OCI-LY3 (cell line): Measurements from ENCODE around the gene MYH6.
A peak's percentile ranks its signal among the peaks of the same experiment; 100 is the strongest.
"Not testable (repeated sequence)": the region's sequence is repeated elsewhere in the genome, so short reads cannot be mapped to it uniquely, and the experiment has no call there.

ENCODE experiments used
- H2AFZ ChIP-seq: fragments of 200-600, 300-600 bp; shearing (Covaris generic); 2 replicates; pipeline ENCODE4 v1.6.0; 2014; ENCODE audit warnings: antibody characterized with exemption, low read depth, low read length
- H3K27ac ChIP-seq: fragments of 200-600, 300-600 bp; sonication (generic); 2 replicates; pipeline ENCODE4 v1.5.1; 2014; ENCODE audit warnings: mild to moderate bottlenecking, low read length, moderate library complexity, mixed read lengths
- H3K27me3 ChIP-seq: fragments of 200-600, 300-600 bp; sonication (generic); 2 replicates; pipeline ENCODE4 v1.6.1; 2014; ENCODE audit warnings: low read depth, low read length, mixed read lengths
- H3K36me3 ChIP-seq: fragments of 200-600, 300-600 bp; sonication (generic); replicated peaks from 2 replicates; pipeline ENCODE3; 2014; ENCODE audit warnings: low read depth, low read length, mixed read lengths
- H3K4me1 ChIP-seq: fragments of 300-600, 200-600 bp; sonication (generic); 2 replicates; pipeline ENCODE4 v1.6.1; 2014; ENCODE audit warnings: low read length, mixed read lengths
- H3K4me2 ChIP-seq: fragments of 200-600, 300-600 bp; sonication (generic); 2 replicates; pipeline ENCODE4 v1.6.1; 2014; ENCODE audit warnings: low read length, mixed read lengths
- H3K4me3 ChIP-seq: fragments of 300-600, 200-600 bp; sonication (generic); 2 replicates; pipeline ENCODE4 v1.5.1; 2014; ENCODE audit warnings: antibody characterized with exemption, mild to moderate bottlenecking, low read length, moderate library complexity
- H3K79me2 ChIP-seq: fragments of 300-600, 200-600 bp; shearing (Covaris generic); 2 replicates; pipeline ENCODE4 v1.6.1; 2014; ENCODE audit warnings: mild to moderate bottlenecking, low read length, mixed read lengths
- H3K9ac ChIP-seq: fragments of 300-600, 200-600 bp; shearing (Covaris generic); 2 replicates; pipeline ENCODE4 v1.6.0; 2014; ENCODE audit warnings: mild to moderate bottlenecking, low read length, moderate library complexity
- H3K9me3 ChIP-seq: fragments of 200-600, 300-600 bp; shearing (Covaris generic); 2 replicates; pipeline ENCODE4 v1.6.1; 2014; ENCODE audit warnings: low read length, mixed read lengths; ENCODE audit not compliant: insufficient read depth
- H4K20me1 ChIP-seq: fragments of 200-600, 300-600 bp; sonication (generic); 2 replicates; pipeline ENCODE4 v1.6.1; 2016; ENCODE audit warnings: low read length, mixed read lengths; ENCODE audit not compliant: insufficient read depth
- EZH2phosphoT487 ChIP-seq: fragments of 200-600 bp; shearing (Covaris generic); IDR thresholded peaks from 2 replicates; pipeline ENCODE4 v1.6.1; 2018; ENCODE audit warnings: antibody characterized with exemption, mixed run types, low read depth
- TF ChIP-seq, protein P1 (sequence below): fragments of 200-600, 300-600 bp; sonication (generic); IDR thresholded peaks from 2 replicates; pipeline ENCODE4 v1.5.1; 2014; ENCODE audit warnings: antibody characterized with exemption, low read length, low read depth

MYH6 gene

DNA sequence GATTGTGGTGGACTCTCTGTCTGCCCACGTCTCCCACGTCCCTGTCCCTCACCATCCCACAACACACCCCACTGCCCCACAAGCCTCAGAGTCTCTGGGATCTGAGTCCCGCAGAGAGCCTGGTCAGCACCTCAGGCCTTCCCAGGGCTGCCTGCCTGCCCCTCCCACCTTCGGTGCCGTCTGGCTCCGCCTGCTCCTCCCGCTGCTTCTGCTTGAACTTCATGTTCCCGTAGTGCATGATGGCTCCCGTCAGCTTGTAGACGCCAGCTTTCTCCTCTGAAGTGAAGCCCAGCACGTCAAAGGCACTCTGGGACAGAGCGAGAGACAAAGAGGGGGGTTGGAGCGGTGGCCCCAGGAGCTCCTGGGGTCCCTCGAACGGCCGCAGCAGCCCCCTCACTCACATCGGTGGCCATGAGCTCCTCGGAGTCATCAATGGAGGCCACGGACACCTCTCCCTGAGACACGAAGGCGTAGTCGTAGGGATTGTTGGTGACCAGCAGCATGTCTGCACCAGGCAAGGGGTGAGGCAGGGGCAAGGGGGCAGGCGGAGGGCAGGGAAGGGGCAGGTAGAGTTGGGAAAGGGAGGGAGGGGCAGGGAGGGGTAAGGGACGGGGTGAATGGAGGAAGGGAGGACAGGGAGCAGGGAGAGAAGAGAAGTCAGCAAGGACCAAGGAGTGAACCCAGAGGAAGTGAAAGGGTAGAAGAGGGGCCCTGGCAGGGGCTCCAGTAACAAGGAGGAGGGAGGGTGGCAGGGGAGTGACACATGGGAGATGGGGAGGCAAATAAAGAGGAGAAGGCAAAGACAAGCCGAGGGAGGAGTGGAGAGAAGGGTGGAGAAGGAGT, 5.6 kb downstream of the MYH6 start:
- Histone ChIP-seq H4K20me1 (no peaks in the 10 kb centered on the region), H3K9me3 (no peaks in the 10 kb centered on the region), H2AFZ (peak overlapping the region; percentile 46; the same call in 1 of the 2 replicates), H3K36me3 (no peaks in the 10 kb centered on the region), H3K4me2 (peak overlapping the region; percentile 72), H3K27ac (no peak overlapping the region), H3K4me1 (peaks cover 37% of the 10 kb centered on the region), H3K79me2 (no peaks in the 10 kb centered on the region), H3K27me3 (no peaks in the 10 kb centered on the region; the same call in 1 of the 2 replicates), H3K4me3 (peak overlapping the region; percentile 56), H3K9ac (peak overlapping the region; percentile 16; the same call in 1 of the 2 replicates)
- TF ChIP-seq, protein P1, sequence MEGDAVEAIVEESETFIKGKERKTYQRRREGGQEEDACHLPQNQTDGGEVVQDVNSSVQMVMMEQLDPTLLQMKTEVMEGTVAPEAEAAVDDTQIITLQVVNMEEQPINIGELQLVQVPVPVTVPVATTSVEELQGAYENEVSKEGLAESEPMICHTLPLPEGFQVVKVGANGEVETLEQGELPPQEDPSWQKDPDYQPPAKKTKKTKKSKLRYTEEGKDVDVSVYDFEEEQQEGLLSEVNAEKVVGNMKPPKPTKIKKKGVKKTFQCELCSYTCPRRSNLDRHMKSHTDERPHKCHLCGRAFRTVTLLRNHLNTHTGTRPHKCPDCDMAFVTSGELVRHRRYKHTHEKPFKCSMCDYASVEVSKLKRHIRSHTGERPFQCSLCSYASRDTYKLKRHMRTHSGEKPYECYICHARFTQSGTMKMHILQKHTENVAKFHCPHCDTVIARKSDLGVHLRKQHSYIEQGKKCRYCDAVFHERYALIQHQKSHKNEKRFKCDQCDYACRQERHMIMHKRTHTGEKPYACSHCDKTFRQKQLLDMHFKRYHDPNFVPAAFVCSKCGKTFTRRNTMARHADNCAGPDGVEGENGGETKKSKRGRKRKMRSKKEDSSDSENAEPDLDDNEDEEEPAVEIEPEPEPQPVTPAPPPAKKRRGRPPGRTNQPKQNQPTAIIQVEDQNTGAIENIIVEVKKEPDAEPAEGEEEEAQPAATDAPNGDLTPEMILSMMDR, result no peak
- TF ChIP-seq EZH2phosphoT487, result no peak

DNA sequence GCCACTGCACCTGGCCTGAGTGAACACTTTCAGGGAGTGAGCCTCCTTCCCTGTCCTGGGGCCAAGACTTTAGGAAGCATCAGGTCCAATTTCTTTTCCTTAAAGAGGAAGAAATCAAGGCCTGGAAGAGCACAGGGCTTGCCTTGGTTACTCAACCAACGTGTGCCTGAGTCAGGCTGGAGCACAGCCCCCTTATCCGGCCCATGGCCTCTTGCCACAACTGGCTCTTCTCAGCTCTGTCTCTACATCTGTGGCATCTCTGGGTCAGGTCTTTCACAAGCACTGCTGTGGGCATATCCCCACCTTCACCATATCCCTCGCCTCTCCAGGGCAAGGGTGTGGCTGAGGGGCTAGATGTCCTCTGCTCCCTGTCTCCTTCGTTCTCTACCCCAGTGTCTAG, 6.8 kb downstream of the MYH6 start:
- no peaks in the 10 kb centered on the region for H3K79me2 ChIP-seq
- no peaks in the 10 kb centered on the region for H3K9me3 ChIP-seq
- no peak overlapping the region for H3K4me2 ChIP-seq
- TF ChIP-seq EZH2phosphoT487, result no peak
- TF ChIP-seq, protein P1, result no peak
- H2AFZ ChIP-seq, result no peak overlapping the region
- H3K27ac ChIP-seq, result no peak overlapping the region
- H3K4me3 ChIP-seq, result no peak overlapping the region
- no peak overlapping the region for H3K9ac ChIP-seq
- no peaks in the 10 kb centered on the region for H4K20me1 ChIP-seq
- H3K36me3 ChIP-seq, result no peaks in the 10 kb centered on the region
- peaks cover 31% of the 10 kb centered on the region for H3K4me1 ChIP-seq
- no peaks in the 10 kb centered on the region for H3K27me3 ChIP-seq

DNA sequence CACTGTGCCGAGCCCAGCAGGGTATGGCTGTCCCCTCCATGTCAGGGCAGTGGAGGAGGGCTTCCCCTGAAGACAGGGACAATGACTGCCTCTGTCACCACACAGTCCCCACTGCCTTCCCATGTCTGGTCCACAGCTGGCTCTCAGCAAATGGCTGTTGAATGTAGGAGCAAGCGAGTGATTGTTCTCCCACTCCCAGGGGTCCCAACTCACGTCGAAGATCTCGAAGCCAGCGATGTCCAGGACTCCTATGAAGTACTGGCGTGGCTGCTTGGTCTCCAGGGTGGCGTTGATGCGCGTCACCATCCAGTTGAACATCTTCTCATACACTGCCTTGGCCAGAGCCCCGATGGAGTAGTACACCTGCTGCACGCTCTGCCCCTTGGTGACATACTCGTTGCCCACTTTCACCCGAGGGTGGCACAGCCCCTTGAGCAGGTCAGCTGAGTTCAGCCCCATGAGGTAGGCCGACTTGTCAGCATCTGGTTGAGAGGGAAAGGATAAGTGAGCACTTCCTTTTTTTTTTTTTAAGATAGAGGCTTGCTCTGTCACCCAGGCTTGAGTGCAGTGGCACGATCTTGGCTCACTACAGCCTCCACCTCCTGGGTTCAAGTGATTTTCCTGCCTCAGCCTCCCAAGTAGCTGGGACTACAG, 7.5 kb downstream of the MYH6 start:
- H3K4me1 ChIP-seq, result peaks cover 25% of the 10 kb centered on the region
- H3K4me3 ChIP-seq, H3K27me3 ChIP-seq, H2AFZ ChIP-seq, H3K9ac ChIP-seq, H3K36me3 ChIP-seq, H3K4me2 ChIP-seq, H3K9me3 ChIP-seq, H4K20me1 ChIP-seq, H3K79me2 ChIP-seq, H3K27ac ChIP-seq: not testable (repeated sequence)

DNA sequence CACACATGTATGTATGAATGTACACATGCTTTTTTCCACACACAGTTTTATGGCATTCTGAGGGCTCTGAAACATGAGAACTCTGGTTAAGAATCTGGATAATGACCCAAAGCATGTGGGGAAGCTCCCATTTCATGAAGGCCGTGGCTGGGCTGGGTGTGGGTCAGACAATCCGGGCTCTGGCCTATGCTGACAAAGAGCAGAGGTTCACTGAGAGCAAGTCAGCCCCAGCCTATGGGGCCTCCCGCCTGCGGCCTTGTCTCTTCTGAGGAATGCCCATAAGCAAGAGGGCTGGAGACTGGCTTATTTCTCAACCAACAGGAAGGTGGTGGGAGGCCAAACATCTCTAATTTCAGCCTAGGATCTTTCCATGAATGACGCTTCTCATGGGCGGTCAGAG, 8.5 kb downstream of the MYH6 start:
- no peak overlapping the region for H3K9ac ChIP-seq

More for the DNA sequence above, 8.5 kb downstream of the MYH6 start:
- no peaks in the 10 kb centered on the region for H3K79me2 ChIP-seq
- H3K4me1 ChIP-seq, result peaks cover 25% of the 10 kb centered on the region
- H3K4me3 ChIP-seq, result no peak overlapping the region
- H3K4me2 ChIP-seq, result no peak overlapping the region
- no peaks in the 10 kb centered on the region for H4K20me1 ChIP-seq
- no peaks in the 10 kb centered on the region for H3K9me3 ChIP-seq
- H3K27ac ChIP-seq, result no peak overlapping the region
- TF ChIP-seq, protein P1, result no peak
- TF ChIP-seq EZH2phosphoT487, result no peak
- no peaks in the 10 kb centered on the region for H3K27me3 ChIP-seq
- H3K36me3 ChIP-seq, result no peaks in the 10 kb centered on the region
- H2AFZ ChIP-seq, result no peak overlapping the region
